H9 (cell line): ENCODE data around the gene COL23A1. TPM values are rescaled to one million over a fixed set of nuclear protein-coding genes. Genes with fewer than 3 reads are reported as not detected.

ENCODE experiments used
- DNase-seq: peaks from one replicate; pipeline ENCODE4 v3.0.0-alpha.2; 2017
- H2AFZ ChIP-seq: one replicate; pipeline ENCODE4 v1.6.1; 2013; ENCODE audit warnings: mild to moderate bottlenecking, low read length, control low read depth, moderate library complexity
- H2AK5ac ChIP-seq: 2 replicates; pipeline ENCODE4 v1.6.1; 2013; ENCODE audit warnings: low read length, control low read depth, mixed read lengths; ENCODE audit not compliant: insufficient read length
- H2BK120ac ChIP-seq: one replicate; pipeline ENCODE4 v1.6.1; 2013; ENCODE audit warnings: low read depth, mild to moderate bottlenecking, low read length, control low read depth, inconsistent platforms; ENCODE audit not compliant: poor library complexity, severe bottlenecking
- H2BK12ac ChIP-seq: 2 replicates; pipeline ENCODE4 v1.6.1; 2013; ENCODE audit warnings: low read length, control low read depth, mixed read lengths, low read depth; ENCODE audit not compliant: insufficient read length
- H2BK15ac ChIP-seq: 2 replicates; pipeline ENCODE4 v1.6.1; 2013; ENCODE audit warnings: low read depth, low read length, control low read depth
- H2BK20ac ChIP-seq: one replicate; pipeline ENCODE4 v1.6.1; 2013; ENCODE audit warnings: low read depth, mild to moderate bottlenecking, low read length, control low read depth, inconsistent platforms; ENCODE audit not compliant: poor library complexity, severe bottlenecking
- H2BK5ac ChIP-seq: 2 replicates; pipeline ENCODE4 v1.6.1; 2013; ENCODE audit warnings: low read length, control low read depth, mixed read lengths; ENCODE audit not compliant: insufficient read length
- H3K14ac ChIP-seq: 2 replicates; pipeline ENCODE4 v1.6.1; 2013; ENCODE audit warnings: low read length, control low read depth; ENCODE audit not compliant: insufficient read depth
- H3K18ac ChIP-seq: 2 replicates; pipeline ENCODE4 v1.6.1; 2013; ENCODE audit warnings: low read depth, mild to moderate bottlenecking, mixed read lengths, low read length, control low read depth; ENCODE audit not compliant: insufficient read length
- H3K23ac ChIP-seq: 2 replicates; pipeline ENCODE4 v1.6.1; 2013; ENCODE audit warnings: low read length, control low read depth, mixed read lengths, low read depth; ENCODE audit not compliant: insufficient read length
- H3K23me2 ChIP-seq: 2 replicates; pipeline ENCODE4 v1.6.1; 2013; ENCODE audit warnings: low read depth, mild to moderate bottlenecking, mixed read lengths, low read length, control low read depth; ENCODE audit not compliant: insufficient read length, poor library complexity, severe bottlenecking
- H3K27ac ChIP-seq: 2 replicates; pipeline ENCODE4 v1.5.1; 2013; ENCODE audit warnings: low read length, control low read depth, mixed read lengths, low read depth; ENCODE audit not compliant: insufficient read length
- H3K27me3 ChIP-seq: 2 replicates; pipeline ENCODE4 v1.6.1; 2013; ENCODE audit warnings: low read length, control low read depth, inconsistent platforms; ENCODE audit not compliant: insufficient read depth
- H3K4ac ChIP-seq: 2 replicates; pipeline ENCODE4 v1.6.1; 2013; ENCODE audit warnings: low read depth, mild to moderate bottlenecking, control low read depth, inconsistent platforms, low read length, moderate library complexity
- H3K4me1 ChIP-seq: 2 replicates; pipeline ENCODE4 v1.6.1; 2013; ENCODE audit warnings: low read length, control low read depth, inconsistent platforms; ENCODE audit not compliant: insufficient read depth
- H3K4me2 ChIP-seq: 2 replicates; pipeline ENCODE4 v1.6.1; 2013; ENCODE audit warnings: low read length, control low read depth, mixed read lengths; ENCODE audit not compliant: insufficient read length, insufficient read depth
- H3K56ac ChIP-seq: 2 replicates; pipeline ENCODE4 v1.6.1; 2013; ENCODE audit warnings: low read depth, mild to moderate bottlenecking, mixed read lengths, low read length, control low read depth; ENCODE audit not compliant: insufficient read length
- H3K79me1 ChIP-seq: 2 replicates; pipeline ENCODE4 v1.6.1; 2013; ENCODE audit warnings: low read depth, mild to moderate bottlenecking, moderate library complexity, low read length, control low read depth, inconsistent platforms; ENCODE audit not compliant: insufficient read depth, poor library complexity, severe bottlenecking
- H3K79me2 ChIP-seq: 2 replicates; pipeline ENCODE4 v1.6.1; 2013; ENCODE audit warnings: low read length, control low read depth, inconsistent platforms; ENCODE audit not compliant: insufficient read depth
- H3K9ac ChIP-seq: 2 replicates; pipeline ENCODE4 v1.6.1; 2013; ENCODE audit warnings: low read length, control low read depth, mixed read lengths; ENCODE audit not compliant: insufficient read length; ENCODE audit errors: extremely low read depth
- H3K9me3 ChIP-seq: one replicate; pipeline ENCODE4 v1.6.1; 2013; ENCODE audit warnings: low read depth, low read length, inconsistent platforms; ENCODE audit not compliant: control insufficient read depth
- H3T11ph ChIP-seq: one replicate; pipeline ENCODE4 v1.6.1; 2013; ENCODE audit warnings: mild to moderate bottlenecking, low read length, control low read depth, inconsistent platforms
- H4K20me1 ChIP-seq: one replicate; pipeline ENCODE4 v1.6.1; 2013; ENCODE audit not compliant: control insufficient read depth, insufficient read length, insufficient read depth
- H4K5ac ChIP-seq: 2 replicates; pipeline ENCODE4 v1.6.1; 2013; ENCODE audit warnings: low read depth, mild to moderate bottlenecking, mixed read lengths, low read length, control low read depth; ENCODE audit not compliant: insufficient read length
- H4K8ac ChIP-seq: replicated peaks from 2 replicates; pipeline ENCODE4 v1.6.1; 2013; ENCODE audit warnings: low read length, control low read depth, mixed read lengths, low read depth; ENCODE audit not compliant: insufficient read length
- H4K91ac ChIP-seq: 2 replicates; pipeline ENCODE4 v1.6.1; 2013; ENCODE audit warnings: low read depth, mild to moderate bottlenecking, moderate library complexity, mixed read lengths, low read length, control low read depth; ENCODE audit not compliant: insufficient read length
- H3K27ac Mint-ChIP-seq, 3 experiments: 2 replicates in 2 of 3; 3 replicates in 1 of 3; pipeline ENCODE4 v1.8.0; 2020 to 2021; ENCODE audit warnings: mixed read lengths in 3 of 3, mild to moderate bottlenecking in 1 of 3, moderate library complexity in 1 of 3
- H3K27me3 Mint-ChIP-seq: 2 replicates; pipeline ENCODE4 v1.8.0; 2021; ENCODE audit warnings: low read depth, mild to moderate bottlenecking, moderate library complexity, mixed read lengths
- H3K36me3 Mint-ChIP-seq, 3 experiments: 2 replicates in 2 of 3; 3 replicates in 1 of 3; pipeline ENCODE4 v1.8.0; 2020 to 2021; ENCODE audit warnings: low read depth in 3 of 3, mixed read lengths in 3 of 3; ENCODE audit not compliant: insufficient read depth in 1 of 3
- H3K4me1 Mint-ChIP-seq, 2 experiments: 2 replicates each; pipeline ENCODE4 v1.8.0; 2020; ENCODE audit warnings: mixed read lengths in 2 of 2
- H3K4me3 Mint-ChIP-seq, 2 experiments: 2 replicates in 1 of 2; 3 replicates in 1 of 2; pipeline ENCODE4 v1.8.0; 2020 to 2021; ENCODE audit warnings: mild to moderate bottlenecking in 2 of 2, mixed read lengths in 2 of 2, moderate library complexity in 1 of 2
- H3K9me3 Mint-ChIP-seq, 2 experiments: 2 replicates in 1 of 2; 3 replicates in 1 of 2; pipeline ENCODE4 v1.8.0; 2020; ENCODE audit warnings: mild to moderate bottlenecking in 2 of 2, mixed read lengths in 2 of 2, moderate library complexity in 1 of 2
- WGBS: extraction: QIAGEN DNeasy Blood & Tissue Kit; methylation state at CpG from one replicate; pipeline ENCODE4 v1.1.7; 2013; ENCODE audit warnings: missing lambda C conversion rate, low lambda C conversion rate, mixed read lengths; ENCODE audit not compliant: insufficient read length; ENCODE audit errors: extremely low coverage; 5-methylcytosine and 5-hydroxymethylcytosine counted together
- total RNA-seq: library from RNA; stranded (reverse); gene quantifications from 2 replicates; pipeline ENCODE4 v1.2.1, GENCODE V29; 2021
- TF ChIP-seq, protein P1 (sequence below): fragments of 200-600 bp; sonication (generic); conservative IDR thresholded peaks from 3 replicates; pipeline ENCODE4 v1.8.0; 2021; ENCODE audit warnings: antibody characterized with exemption, mild to moderate bottlenecking

COL23A1 gene
- total RNA-seq, 1 experiment from 2014 or later, result 2.6 TPM

DNA sequence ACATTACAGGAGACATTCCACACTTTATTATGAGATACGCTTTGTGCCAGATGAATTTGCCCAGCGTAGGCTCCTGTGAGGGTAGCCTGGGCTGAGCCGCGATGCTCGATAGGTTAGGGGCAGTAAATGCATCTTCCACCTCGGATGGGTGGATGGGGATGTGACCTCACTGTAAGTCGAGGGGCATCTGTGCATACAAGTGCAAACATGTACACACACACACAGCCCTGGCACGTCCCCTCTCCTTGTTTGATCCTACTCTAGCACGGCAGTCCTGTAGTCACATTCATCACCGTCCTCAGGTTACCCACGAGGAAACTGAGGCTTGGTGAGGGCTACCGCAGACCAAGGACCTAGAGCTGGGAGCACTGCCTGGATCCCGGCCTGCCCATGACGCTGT is 166.8 kb downstream of the COL23A1 start:
- Histone ChIP-seq H2BK120ac (no peak overlapping the region), H2AFZ (no peak overlapping the region), H3K27me3 (no peaks in the 10 kb centered on the region), H4K91ac (no peak overlapping the region), H3K9ac (no peak overlapping the region), H3K56ac (no peak overlapping the region), H3K23ac (no peak overlapping the region), H2BK20ac (no peak overlapping the region), H3K4me2 (no peak overlapping the region), H3K4ac (no peak overlapping the region), H2AK5ac (no peak overlapping the region), H3K79me2 (no peaks in the 10 kb centered on the region), H3K79me1 (no peaks in the 10 kb centered on the region), H4K20me1 (no peaks in the 10 kb centered on the region), H3K27ac (no peak overlapping the region), H3K9me3 (no peaks in the 10 kb centered on the region), H2BK5ac (no peak overlapping the region), H2BK12ac (no peak overlapping the region), H3K23me2 (no peaks in the 10 kb centered on the region), H3K14ac (no peak overlapping the region), H3T11ph (no peak overlapping the region), H3K4me1 (peaks cover 3% of the 10 kb centered on the region), H3K18ac (no peak overlapping the region), H4K5ac (no peak overlapping the region), H2BK15ac (no peak overlapping the region), H4K8ac (no peak overlapping the region)
- H3K4me3 Mint-ChIP-seq, result no peak overlapping the region
- H3K4me1 Mint-ChIP-seq, result peaks cover 39 to 58% of the 10 kb centered on the region in 2 experiments
- H3K9me3 Mint-ChIP-seq, result no peaks in the 10 kb centered on the region
- no peaks in the 10 kb centered on the region for H3K36me3 Mint-ChIP-seq
- no peak for DNase-seq
- TF ChIP-seq, protein P1, sequence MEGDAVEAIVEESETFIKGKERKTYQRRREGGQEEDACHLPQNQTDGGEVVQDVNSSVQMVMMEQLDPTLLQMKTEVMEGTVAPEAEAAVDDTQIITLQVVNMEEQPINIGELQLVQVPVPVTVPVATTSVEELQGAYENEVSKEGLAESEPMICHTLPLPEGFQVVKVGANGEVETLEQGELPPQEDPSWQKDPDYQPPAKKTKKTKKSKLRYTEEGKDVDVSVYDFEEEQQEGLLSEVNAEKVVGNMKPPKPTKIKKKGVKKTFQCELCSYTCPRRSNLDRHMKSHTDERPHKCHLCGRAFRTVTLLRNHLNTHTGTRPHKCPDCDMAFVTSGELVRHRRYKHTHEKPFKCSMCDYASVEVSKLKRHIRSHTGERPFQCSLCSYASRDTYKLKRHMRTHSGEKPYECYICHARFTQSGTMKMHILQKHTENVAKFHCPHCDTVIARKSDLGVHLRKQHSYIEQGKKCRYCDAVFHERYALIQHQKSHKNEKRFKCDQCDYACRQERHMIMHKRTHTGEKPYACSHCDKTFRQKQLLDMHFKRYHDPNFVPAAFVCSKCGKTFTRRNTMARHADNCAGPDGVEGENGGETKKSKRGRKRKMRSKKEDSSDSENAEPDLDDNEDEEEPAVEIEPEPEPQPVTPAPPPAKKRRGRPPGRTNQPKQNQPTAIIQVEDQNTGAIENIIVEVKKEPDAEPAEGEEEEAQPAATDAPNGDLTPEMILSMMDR, result no peak
- H3K27ac Mint-ChIP-seq, result peak overlapping the region in 1 of 3 experiments; percentile 54; a peak in 2 of 7 replicates
- no peaks in the 10 kb centered on the region for H3K27me3 Mint-ChIP-seq
- no CpG with 5 or more reads among the region's 14 CpGs for WGBS
